Neural cell (in vitro differentiated cells): Measurements from ENCODE around the gene EYA2.

ENCODE experiments used
- EZH2 ChIP-seq: fragments of 200-600, 300-800 bp; shearing (Covaris generic), sonication (generic); IDR thresholded peaks from 2 replicates; pipeline ENCODE4 v1.6.1; 2014; ENCODE audit warnings: antibody characterized with exemption, low read length, borderline replicate concordance, mild to moderate bottlenecking; ENCODE audit not compliant: insufficient read depth, poor library complexity, severe bottlenecking
- POLR2AphosphoS5 ChIP-seq: IDR thresholded peaks from 2 replicates; pipeline ENCODE4 v1.6.1; 2012
- RAD21 ChIP-seq: fragments of 450-650 bp; conservative IDR thresholded peaks from 2 replicates; pipeline ENCODE4 v1.6.1; 2014; ENCODE audit warnings: antibody characterized with exemption, mild to moderate bottlenecking, moderate library complexity
- REST ChIP-seq: IDR thresholded peaks from 2 replicates; pipeline ENCODE4 v1.6.1; 2012; ENCODE audit warnings: borderline replicate concordance
- SMC3 ChIP-seq: fragments of 450-650 bp; conservative IDR thresholded peaks from 2 replicates; pipeline ENCODE4 v1.6.1; 2014; ENCODE audit warnings: antibody characterized with exemption, mild to moderate bottlenecking, moderate library complexity; ENCODE audit not compliant: poor library complexity
- TF ChIP-seq, protein P1 (sequence below): fragments of 450-650 bp; IDR thresholded peaks from 2 replicates; pipeline ENCODE4 v1.5.1; 2014; ENCODE audit warnings: antibody characterized with exemption, mild to moderate bottlenecking, moderate library complexity; ENCODE audit not compliant: poor library complexity, severe bottlenecking

DNA sequence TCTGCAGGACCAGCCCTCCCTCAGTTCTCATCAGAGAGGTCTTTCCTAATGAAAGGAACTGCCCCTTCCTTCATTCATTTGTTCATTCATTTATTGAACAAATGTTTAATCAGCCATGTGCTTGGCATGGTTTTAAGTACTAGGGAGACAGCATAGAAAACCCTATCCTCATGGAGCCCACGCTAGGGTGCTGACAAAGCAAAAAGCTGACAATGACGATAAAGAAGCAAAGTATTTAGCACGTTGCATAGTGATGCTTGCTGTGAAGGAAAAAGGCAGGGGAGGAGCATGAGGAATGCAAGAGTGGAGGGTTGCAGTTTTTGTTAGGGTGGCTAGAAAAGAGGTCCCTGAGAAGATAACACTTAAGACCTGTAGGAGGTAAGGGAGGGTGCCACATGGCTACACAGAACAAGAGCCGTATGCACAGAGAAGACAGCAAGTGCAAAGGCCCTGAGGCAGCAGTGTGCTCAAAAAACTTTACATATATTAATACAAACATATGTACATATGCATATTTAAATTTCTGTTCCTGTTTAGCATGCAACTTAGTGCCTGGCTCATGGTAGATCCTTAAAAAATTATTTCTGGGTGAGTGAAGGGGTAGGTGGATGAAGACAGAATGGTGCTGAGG lies 98.9 kb downstream of the EYA2 start:
- no peak for TF ChIP-seq RAD21
- no peak for TF ChIP-seq EZH2
- TF ChIP-seq, protein P1, sequence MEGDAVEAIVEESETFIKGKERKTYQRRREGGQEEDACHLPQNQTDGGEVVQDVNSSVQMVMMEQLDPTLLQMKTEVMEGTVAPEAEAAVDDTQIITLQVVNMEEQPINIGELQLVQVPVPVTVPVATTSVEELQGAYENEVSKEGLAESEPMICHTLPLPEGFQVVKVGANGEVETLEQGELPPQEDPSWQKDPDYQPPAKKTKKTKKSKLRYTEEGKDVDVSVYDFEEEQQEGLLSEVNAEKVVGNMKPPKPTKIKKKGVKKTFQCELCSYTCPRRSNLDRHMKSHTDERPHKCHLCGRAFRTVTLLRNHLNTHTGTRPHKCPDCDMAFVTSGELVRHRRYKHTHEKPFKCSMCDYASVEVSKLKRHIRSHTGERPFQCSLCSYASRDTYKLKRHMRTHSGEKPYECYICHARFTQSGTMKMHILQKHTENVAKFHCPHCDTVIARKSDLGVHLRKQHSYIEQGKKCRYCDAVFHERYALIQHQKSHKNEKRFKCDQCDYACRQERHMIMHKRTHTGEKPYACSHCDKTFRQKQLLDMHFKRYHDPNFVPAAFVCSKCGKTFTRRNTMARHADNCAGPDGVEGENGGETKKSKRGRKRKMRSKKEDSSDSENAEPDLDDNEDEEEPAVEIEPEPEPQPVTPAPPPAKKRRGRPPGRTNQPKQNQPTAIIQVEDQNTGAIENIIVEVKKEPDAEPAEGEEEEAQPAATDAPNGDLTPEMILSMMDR: no peak
- TF ChIP-seq POLR2AphosphoS5: no peak
- no peak for TF ChIP-seq REST
- TF ChIP-seq SMC3: no peak
